HFFc6 (cell line): ENCODE results near the gene CDK5. TPM values are rescaled to one million over a fixed set of nuclear protein-coding genes. Genes with fewer than 3 reads are reported as not detected.

ENCODE experiments used
- DNase-seq: peaks from one replicate; pipeline ENCODE4 v3.0.0-alpha.2; 2018
- H3K27ac Mint-ChIP-seq: 2 replicates; pipeline ENCODE4 v1.8.0; 2020; ENCODE audit warnings: mild to moderate bottlenecking, mixed read lengths
- H3K27me3 Mint-ChIP-seq: 2 replicates; pipeline ENCODE4 v1.8.0; 2021; ENCODE audit warnings: mild to moderate bottlenecking, moderate library complexity, mixed read lengths; ENCODE audit not compliant: insufficient read depth
- H3K36me3 Mint-ChIP-seq: 2 replicates; pipeline ENCODE4 v1.8.0; 2021; ENCODE audit warnings: low read depth, mixed read lengths
- H3K4me1 Mint-ChIP-seq: 2 replicates; pipeline ENCODE4 v1.8.0; 2020; ENCODE audit warnings: low read depth, mixed read lengths
- H3K4me3 Mint-ChIP-seq: 2 replicates; pipeline ENCODE4 v1.8.0; 2020; ENCODE audit warnings: mild to moderate bottlenecking, moderate library complexity, mixed read lengths
- H3K9me3 Mint-ChIP-seq: 2 replicates; pipeline ENCODE4 v1.8.0; 2020; ENCODE audit warnings: mild to moderate bottlenecking, mixed read lengths
- CTCF ChIP-seq: fragments of 200-600 bp; sonication (generic); IDR thresholded peaks from 2 replicates; pipeline ENCODE4 v1.5.0; 2021; ENCODE audit warnings: antibody characterized with exemption, mild to moderate bottlenecking
- total RNA-seq, 6 experiments: library from RNA; stranded (reverse); fragmentation: NEBNext Ultra II Directional; extraction: Animal tissue kit (Norgen Biotek cat#: 25700); gene quantifications; 2 replicates in 1 of 6; 3 replicates in 5 of 6; pipeline ENCODE4 v1.2.3, GENCODE V29; 2021

The CDK5 gene
- total RNA-seq, 6 experiments from 2014 or later = 31.3 to 37.3 (median 33.4) TPM

- Mint-ChIP-seq H3K27me3 (peaks cover 3% of the 10 kb centered on the region), H3K27ac (peak overlapping the region; percentile 80), H3K4me3 (peak overlapping the region; percentile 89), H3K9me3 (no peaks in the 10 kb centered on the region), H3K36me3 (peaks cover 4% of the 10 kb centered on the region; the same call in 1 of the 2 replicates), H3K4me1 (peaks cover 54% of the 10 kb centered on the region)
- DNase-seq = no peak
- no peak for TF ChIP-seq CTCF
Observed at GRCh38 chr7:151082141-151083070, 24.7 kb upstream of the CDK5 start.

- DNase-seq = no peak
- peaks cover 4% of the 10 kb centered on the region; the same call in 1 of the 2 replicates for H3K36me3 Mint-ChIP-seq
- no peaks in the 10 kb centered on the region for H3K9me3 Mint-ChIP-seq
- peaks cover 54% of the 10 kb centered on the region for H3K4me1 Mint-ChIP-seq
- peaks cover 3% of the 10 kb centered on the region for H3K27me3 Mint-ChIP-seq
- TF ChIP-seq CTCF = no peak
- H3K27ac Mint-ChIP-seq = peak overlapping the region; percentile 80
- H3K4me3 Mint-ChIP-seq = peak overlapping the region; percentile 90
Observed at GRCh38 chr7:151081170-151082101, 23.7 kb upstream of the CDK5 start.

- H3K9me3 Mint-ChIP-seq = no peaks in the 10 kb centered on the region
- H3K36me3 Mint-ChIP-seq = peaks cover 12% of the 10 kb centered on the region; the same call in 1 of the 2 replicates
- TF ChIP-seq CTCF = no peak
- peak within 1 kb of the TSS; percentile 83 for H3K27ac Mint-ChIP-seq
- H3K4me1 Mint-ChIP-seq = peaks cover 51% of the 10 kb centered on the region
- H3K27me3 Mint-ChIP-seq = peaks cover 3% of the 10 kb centered on the region
- H3K4me3 Mint-ChIP-seq = peak within 1 kb of the TSS; percentile 90
- DNase-seq = peak; percentile 91
Observed at GRCh38 chr7:151080522-151081169, 22.9 kb upstream of the CDK5 start, which contains the start of gene FASTK. FASTK (minus strand) TSS chr7:151080809; CDS start chr7:151080766, 43 bp downstream.

- peak overlapping the region; percentile 83 for H3K27ac Mint-ChIP-seq
- H3K4me3 Mint-ChIP-seq = peak overlapping the region; percentile 90
- peak; percentile 44 for DNase-seq
- peaks cover 15% of the 10 kb centered on the region; the same call in 1 of the 2 replicates for H3K36me3 Mint-ChIP-seq
- H3K27me3 Mint-ChIP-seq = peaks cover 3% of the 10 kb centered on the region
- peaks cover 46% of the 10 kb centered on the region for H3K4me1 Mint-ChIP-seq
- H3K9me3 Mint-ChIP-seq = no peaks in the 10 kb centered on the region
- TF ChIP-seq CTCF = no peak
Observed at GRCh38 chr7:151080067-151080521, 22.4 kb upstream of the CDK5 start.
